ENCODE measurements around the gene BBS1.
"Not testable (repeated sequence)": the region's sequence is repeated elsewhere in the genome, so short reads cannot be mapped to it uniquely, and the experiment has no call there.

BBS1 gene

GRCh38 chr11:66540598-66540997 is 30.2 kb downstream of the BBS1 start:
- WGBS = 91% methylated on average over 8 of the region's 8 CpGs

GRCh38 chr11:66541892-66542291 is 31.5 kb downstream of the BBS1 start:
- Histone ChIP-seq H3K9ac (ENCODE audit: low read length) (peak overlapping the region; percentile 59), H3K27me3 (ENCODE audit: control insufficient read depth in 1 of 2, insufficient read depth in 1 of 2, low read length in 2 of 2) (peaks cover 0 to 4% of the 10 kb centered on the region in 2 experiments), H3K27ac (ENCODE audit: low read length, poor library complexity, severe bottlenecking) (no peak overlapping the region), H3K14ac (ENCODE audit: low read length in 2 of 2) (no peak overlapping the region), H2BK120ac (ENCODE audit: low read depth, low read length) (no peak overlapping the region), H3K4me3 (ENCODE audit: insufficient read depth in 1 of 2, low read depth in 1 of 2, low read length in 2 of 2) (no peak overlapping the region), H3K79me1 (replicated peaks; ENCODE audit: low read length, poor library complexity, severe bottlenecking) (peaks cover 17% of the 10 kb centered on the region), H3K9me3 (ENCODE audit: control insufficient read depth, low read length) (no peaks in the 10 kb centered on the region), H3K36me3 (ENCODE audit: control insufficient read depth in 1 of 2, insufficient read depth in 2 of 2, low read depth in 1 of 2, low read length in 2 of 2) (peaks cover 28 to 47% of the 10 kb centered on the region in 2 experiments), H2BK5ac (ENCODE audit: low read depth, low read length, poor library complexity, severe bottlenecking) (no peak overlapping the region), H3K18ac (ENCODE audit: low read depth in 1 of 2, low read length in 2 of 2) (no peak overlapping the region), H2AK5ac (ENCODE audit: low read length, severe bottlenecking) (no peak overlapping the region), H3K4me2 (ENCODE audit: low read length, poor library complexity, severe bottlenecking) (no peak overlapping the region), H4K91ac (ENCODE audit: low read length) (no peak overlapping the region), H2AFZ (ENCODE audit: low read depth, low read length) (no peak overlapping the region), H3K4ac (ENCODE audit: low read depth in 1 of 2, low read length in 2 of 2) (no peak overlapping the region), H3K4me1 (ENCODE audit: control insufficient read depth, insufficient read depth, low read depth, low read length) (peaks cover 20% of the 10 kb centered on the region), H2BK12ac (ENCODE audit: low read length in 2 of 2) (no peak overlapping the region), H4K8ac (ENCODE audit: low read length) (no peak overlapping the region), H3K23ac (ENCODE audit: low read length in 2 of 2) (no peak overlapping the region), H2BK15ac (ENCODE audit: low read depth, poor library complexity, severe bottlenecking) (no peak overlapping the region)
- 98% methylated on average over 4 of the region's 4 CpGs for WGBS
- DNase-seq = no peak

More at GRCh38 chr11:66540598-66540997, 30.2 kb downstream of the BBS1 start:
- H2AK5ac ChIP-seq (ENCODE audit: low read length, severe bottlenecking); H2BK15ac ChIP-seq (ENCODE audit: low read depth, poor library complexity, severe bottlenecking); H2BK12ac ChIP-seq (ENCODE audit: low read length in 2 of 2); H3K4me2 ChIP-seq (ENCODE audit: low read length, poor library complexity, severe bottlenecking); H3K18ac ChIP-seq (ENCODE audit: low read depth in 1 of 2, low read length in 2 of 2); H3K9me3 ChIP-seq (ENCODE audit: control insufficient read depth, low read length); H3K27ac ChIP-seq (ENCODE audit: low read length, poor library complexity, severe bottlenecking); H4K8ac ChIP-seq (ENCODE audit: low read length); H3K14ac ChIP-seq (ENCODE audit: low read length in 2 of 2); H3K4me3 ChIP-seq (ENCODE audit: insufficient read depth in 1 of 2, low read depth in 1 of 2, low read length in 2 of 2); H4K91ac ChIP-seq (ENCODE audit: low read length); H3K23ac ChIP-seq (ENCODE audit: low read length in 2 of 2); DNase-seq; H2AFZ ChIP-seq (ENCODE audit: low read depth, low read length); H3K4ac ChIP-seq (ENCODE audit: low read depth in 1 of 2, low read length in 2 of 2); H2BK5ac ChIP-seq (ENCODE audit: low read depth, low read length, poor library complexity, severe bottlenecking); H3K9ac ChIP-seq (ENCODE audit: low read length); H2BK120ac ChIP-seq (ENCODE audit: low read depth, low read length); H3K27me3 ChIP-seq (ENCODE audit: control insufficient read depth in 1 of 2, insufficient read depth in 1 of 2, low read length in 2 of 2): not testable (repeated sequence)
- peaks cover 39 to 51% of the 10 kb centered on the region in 2 experiments for H3K36me3 ChIP-seq (ENCODE audit: control insufficient read depth in 1 of 2, insufficient read depth in 2 of 2, low read depth in 1 of 2, low read length in 2 of 2)
- H3K79me1 ChIP-seq (replicated peaks; ENCODE audit: low read length, poor library complexity, severe bottlenecking) = peaks cover 17% of the 10 kb centered on the region
- peaks cover 13% of the 10 kb centered on the region for H3K4me1 ChIP-seq (ENCODE audit: control insufficient read depth, insufficient read depth, low read depth, low read length)

- H4K8ac ChIP-seq (ENCODE audit: low read length) = no peak overlapping the region
- H2AFZ ChIP-seq (ENCODE audit: low read depth, low read length) = no peak overlapping the region
- H4K91ac ChIP-seq (ENCODE audit: low read length) = no peak overlapping the region
- H3K36me3 ChIP-seq (ENCODE audit: control insufficient read depth in 1 of 2, insufficient read depth in 2 of 2, low read depth in 1 of 2, low read length in 2 of 2) = peaks cover 27 to 42% of the 10 kb centered on the region in 2 experiments
- peaks cover 0 to 9% of the 10 kb centered on the region in 2 experiments for H3K27me3 ChIP-seq (ENCODE audit: control insufficient read depth in 1 of 2, insufficient read depth in 1 of 2, low read length in 2 of 2)
- H3K9me3 ChIP-seq (ENCODE audit: control insufficient read depth, low read length) = no peaks in the 10 kb centered on the region
- H3K18ac ChIP-seq (ENCODE audit: low read depth in 1 of 2, low read length in 2 of 2) = no peak overlapping the region
- DNase-seq = no peak
- H2BK120ac ChIP-seq (ENCODE audit: low read depth, low read length) = no peak overlapping the region
- no peak overlapping the region for H2BK12ac ChIP-seq (ENCODE audit: low read length in 2 of 2)
- no peak overlapping the region for H3K14ac ChIP-seq (ENCODE audit: low read length in 2 of 2)
- H3K4me3 ChIP-seq (ENCODE audit: insufficient read depth in 1 of 2, low read depth in 1 of 2, low read length in 2 of 2) = no peak overlapping the region
- H3K4ac ChIP-seq (ENCODE audit: low read depth in 1 of 2, low read length in 2 of 2) = no peak overlapping the region
- H3K27ac ChIP-seq (ENCODE audit: low read length, poor library complexity, severe bottlenecking) = no peak overlapping the region
- 92% methylated on average over 10 of the region's 10 CpGs for WGBS
- H3K23ac ChIP-seq (ENCODE audit: low read length in 2 of 2) = no peak overlapping the region
- peaks cover 17% of the 10 kb centered on the region for H3K79me1 ChIP-seq (replicated peaks; ENCODE audit: low read length, poor library complexity, severe bottlenecking)
- no peak overlapping the region for H2BK15ac ChIP-seq (ENCODE audit: low read depth, poor library complexity, severe bottlenecking)
- H2BK5ac ChIP-seq (ENCODE audit: low read depth, low read length, poor library complexity, severe bottlenecking) = no peak overlapping the region
- peaks cover 24% of the 10 kb centered on the region for H3K4me1 ChIP-seq (ENCODE audit: control insufficient read depth, insufficient read depth, low read depth, low read length)
- no peak overlapping the region for H2AK5ac ChIP-seq (ENCODE audit: low read length, severe bottlenecking)
- H3K9ac ChIP-seq (ENCODE audit: low read length) = peak overlapping the region; percentile 59
- no peak overlapping the region for H3K4me2 ChIP-seq (ENCODE audit: low read length, poor library complexity, severe bottlenecking)
Measured at GRCh38 chr11:66542362-66542761, 31.9 kb downstream of the BBS1 start.

- no peak overlapping the region for H3K4ac ChIP-seq (ENCODE audit: low read depth in 1 of 2, low read length in 2 of 2)
- peak overlapping the region; percentile 1 for H2AFZ ChIP-seq (ENCODE audit: low read depth, low read length)
- peak overlapping the region; percentile 37 for H3K9ac ChIP-seq (ENCODE audit: low read length)
- peaks cover 0 to 15% of the 10 kb centered on the region in 2 experiments for H3K27me3 ChIP-seq (ENCODE audit: control insufficient read depth in 1 of 2, insufficient read depth in 1 of 2, low read length in 2 of 2)
- peak overlapping the region; percentile 86 for H4K8ac ChIP-seq (ENCODE audit: low read length)
- H3K4me1 ChIP-seq (ENCODE audit: control insufficient read depth, insufficient read depth, low read depth, low read length) = peaks cover 24% of the 10 kb centered on the region
- no peak overlapping the region for H3K14ac ChIP-seq (ENCODE audit: low read length in 2 of 2)
- no peak overlapping the region for H2BK120ac ChIP-seq (ENCODE audit: low read depth, low read length)
- H2BK5ac ChIP-seq (ENCODE audit: low read depth, low read length, poor library complexity, severe bottlenecking) = no peak overlapping the region
- no peak overlapping the region for H3K23ac ChIP-seq (ENCODE audit: low read length in 2 of 2)
- peaks cover 17% of the 10 kb centered on the region for H3K79me1 ChIP-seq (replicated peaks; ENCODE audit: low read length, poor library complexity, severe bottlenecking)
- H3K9me3 ChIP-seq (ENCODE audit: control insufficient read depth, low read length) = no peaks in the 10 kb centered on the region
- H3K36me3 ChIP-seq (ENCODE audit: control insufficient read depth in 1 of 2, insufficient read depth in 2 of 2, low read depth in 1 of 2, low read length in 2 of 2) = peaks cover 27 to 40% of the 10 kb centered on the region in 2 experiments
- no peak overlapping the region for H2BK12ac ChIP-seq (ENCODE audit: low read length in 2 of 2)
- no peak overlapping the region for H3K18ac ChIP-seq (ENCODE audit: low read depth in 1 of 2, low read length in 2 of 2)
- H3K4me2 ChIP-seq (ENCODE audit: low read length, poor library complexity, severe bottlenecking) = peak overlapping the region; percentile 25
- 39% methylated on average over 26 of the region's 26 CpGs for WGBS
- peak overlapping the region; percentile 59 for H4K91ac ChIP-seq (ENCODE audit: low read length)
- H2BK15ac ChIP-seq (ENCODE audit: low read depth, poor library complexity, severe bottlenecking) = no peak overlapping the region
- no peak overlapping the region for H2AK5ac ChIP-seq (ENCODE audit: low read length, severe bottlenecking)
- peak; percentile 69 for DNase-seq
- no peak overlapping the region for H3K27ac ChIP-seq (ENCODE audit: low read length, poor library complexity, severe bottlenecking)
- H3K4me3 ChIP-seq (ENCODE audit: insufficient read depth in 1 of 2, low read depth in 1 of 2, low read length in 2 of 2) = no peak overlapping the region
Measured at GRCh38 chr11:66543263-66544107, 33.0 kb downstream of the BBS1 start.

Data from mesenchymal stem cell (in vitro differentiated cells and primary cell).